Neural progenitor cell (in vitro differentiated cells): Measurements from ENCODE around the gene CRYGN. TPM values are rescaled to one million over a fixed set of nuclear protein-coding genes. Genes with fewer than 3 reads are reported as not detected.

Experiments used
- DNase-seq: peaks from one replicate; pipeline ENCODE4 v3.0.0-alpha.2; 2016; ENCODE audit warnings: low spot score
- H2AFZ ChIP-seq: fragments of 200-600 bp; sonication (generic); replicated peaks from 2 replicates; pipeline ENCODE4 v1.6.1; 2016; ENCODE audit warnings: antibody characterized with exemption
- H3F3A ChIP-seq: fragments of 200-600 bp; sonication (generic); 2 replicates; pipeline ENCODE4 v1.6.1; 2016; ENCODE audit warnings: antibody characterized with exemption, low read depth
- H3K27ac ChIP-seq: fragments of 200-600 bp; sonication (generic); 2 replicates; pipeline ENCODE4 v1.5.1; 2016; ENCODE audit warnings: mild to moderate bottlenecking
- H3K27me3 ChIP-seq: fragments of 200-600 bp; sonication (generic); 2 replicates; pipeline ENCODE4 v1.6.1; 2016; ENCODE audit warnings: mild to moderate bottlenecking, moderate library complexity
- H3K36me3 ChIP-seq: fragments of 200-600 bp; sonication (generic); 2 replicates; pipeline ENCODE4 v1.5.1; 2016
- H3K4me1 ChIP-seq: fragments of 200-600 bp; sonication (generic); 2 replicates; pipeline ENCODE4 v1.6.1; 2016; ENCODE audit warnings: mixed run types
- H3K4me2 ChIP-seq: fragments of 200-600 bp; sonication (generic); 2 replicates; pipeline ENCODE4 v1.6.1; 2016
- H3K4me3 ChIP-seq: fragments of 200-600 bp; sonication (generic); 2 replicates; pipeline ENCODE4 v1.5.1; 2016
- H3K79me2 ChIP-seq: fragments of 200-600 bp; sonication (generic); 2 replicates; pipeline ENCODE4 v1.6.1; 2016; ENCODE audit warnings: low read depth
- H3K9ac ChIP-seq: fragments of 200-600 bp; sonication (generic); 2 replicates; pipeline ENCODE4 v1.6.1; 2016
- H3K9me3 ChIP-seq: fragments of 200-600 bp; sonication (generic); 2 replicates; pipeline ENCODE4 v1.5.1; 2016; ENCODE audit warnings: low read depth
- H4K20me1 ChIP-seq: fragments of 200-600 bp; sonication (generic); 2 replicates; pipeline ENCODE4 v1.6.1; 2016; ENCODE audit warnings: low read depth
- H3K27ac Mint-ChIP-seq: 3 replicates; pipeline ENCODE4 v1.8.0; 2021; ENCODE audit warnings: mixed read lengths
- H3K27me3 Mint-ChIP-seq: 2 replicates; pipeline ENCODE4 v1.8.0; 2022; ENCODE audit warnings: low read depth, mild to moderate bottlenecking, inconsistent platforms, moderate library complexity, mixed read lengths; ENCODE audit not compliant: insufficient read depth
- H3K36me3 Mint-ChIP-seq: 3 replicates; pipeline ENCODE4 v1.8.0; 2021; ENCODE audit warnings: mixed read lengths
- H3K4me1 Mint-ChIP-seq: 3 replicates; pipeline ENCODE4 v1.8.0; 2021; ENCODE audit warnings: mixed read lengths
- H3K4me3 Mint-ChIP-seq: 3 replicates; pipeline ENCODE4 v1.8.0; 2021; ENCODE audit warnings: mild to moderate bottlenecking, moderate library complexity, mixed read lengths
- H3K9me3 Mint-ChIP-seq: 3 replicates; pipeline ENCODE4 v1.8.0; 2020; ENCODE audit warnings: mixed read lengths
- CTCF ChIP-seq: fragments of 200-600 bp; sonication (generic); IDR thresholded peaks from 2 replicates; pipeline ENCODE4 v1.5.1; 2017; ENCODE audit warnings: antibody characterized with exemption, mild to moderate bottlenecking
- EZH2 ChIP-seq: fragments of 200-600 bp; sonication (generic); IDR thresholded peaks from 2 replicates; pipeline ENCODE4 v1.6.1; 2017; ENCODE audit warnings: antibody characterized with exemption, mild to moderate bottlenecking, moderate library complexity
- EZH2phosphoT487 ChIP-seq: fragments of 200-600 bp; sonication (generic); IDR thresholded peaks from 2 replicates; pipeline ENCODE4 v1.6.1; 2017; ENCODE audit warnings: antibody characterized with exemption
- total RNA-seq: library from RNA; depleted of rRNA; stranded (reverse); fragments of >200 nt; gene quantifications from 2 replicates; pipeline ENCODE4 v1.2.3, GENCODE V29; 2015; ENCODE audit warnings: low replicate concordance

The CRYGN gene
- total RNA-seq, 1 donor from 2014 or later, result not detected

GRCh38 chr7:151409667-151410404 lies 30.1 kb downstream of the CRYGN start, which contains the start of gene WDR86:
Gene WDR86 (minus strand): TSS chr7:151410038. CDS start chr7:151409589, 449 bp downstream.
- Histone ChIP-seq H3K36me3 (no peaks in the 10 kb centered on the region), H3K27me3 (peaks cover 73% of the 10 kb centered on the region), H3K9ac (no peak within 1 kb of the TSS), H2AFZ (peak within 1 kb of the TSS; percentile 79), H3K4me2 (peak within 1 kb of the TSS; percentile 88), H4K20me1 (peaks cover 14% of the 10 kb centered on the region), H3K4me3 (peak within 1 kb of the TSS; percentile 71), H3K4me1 (peaks cover 16% of the 10 kb centered on the region), H3K79me2 (no peaks in the 10 kb centered on the region), H3K27ac (no peak within 1 kb of the TSS), H3K9me3 (no peaks in the 10 kb centered on the region), H3F3A (peaks cover 16% of the 10 kb centered on the region)
- no peaks in the 10 kb centered on the region for H3K9me3 Mint-ChIP-seq
- peak within 1 kb of the TSS; percentile 89 for H3K27ac Mint-ChIP-seq
- peaks cover 21% of the 10 kb centered on the region for H3K27me3 Mint-ChIP-seq
- H3K4me1 Mint-ChIP-seq, result peaks cover 13% of the 10 kb centered on the region
- peaks cover 7% of the 10 kb centered on the region for H3K36me3 Mint-ChIP-seq
- DNase-seq, result peak; percentile 76
- TF ChIP-seq EZH2 (peak; percentile 75), CTCF (peak; percentile 7), EZH2phosphoT487 (peak; percentile 28)
- peak within 1 kb of the TSS; percentile 93 for H3K4me3 Mint-ChIP-seq

- Histone ChIP-seq H4K20me1 (peaks cover 15% of the 10 kb centered on the region), H3K27me3 (peaks cover 65% of the 10 kb centered on the region), H3K4me2 (peak overlapping the region; percentile 88), H3K27ac (no peak overlapping the region), H3F3A (peaks cover 16% of the 10 kb centered on the region), H3K4me1 (peaks cover 16% of the 10 kb centered on the region), H3K4me3 (peak overlapping the region; percentile 71), H2AFZ (peak overlapping the region; percentile 79), H3K9ac (no peak overlapping the region), H3K36me3 (no peaks in the 10 kb centered on the region), H3K9me3 (no peaks in the 10 kb centered on the region), H3K79me2 (no peaks in the 10 kb centered on the region)
- Mint-ChIP-seq H3K4me3 (peak overlapping the region; percentile 93), H3K9me3 (no peaks in the 10 kb centered on the region), H3K27ac (peak overlapping the region; percentile 89), H3K36me3 (peaks cover 7% of the 10 kb centered on the region), H3K27me3 (peaks cover 21% of the 10 kb centered on the region), H3K4me1 (peaks cover 13% of the 10 kb centered on the region)
- peak; percentile 68 for DNase-seq
- peak; percentile 46 for TF ChIP-seq EZH2phosphoT487
- TF ChIP-seq EZH2, result no peak
Observed at GRCh38 chr7:151408839-151409666, 30.9 kb downstream of the CRYGN start.

- H3K4me3 Mint-ChIP-seq, result peak overlapping the region; percentile 93
- no peak overlapping the region for H3K9ac ChIP-seq
- H3K79me2 ChIP-seq, result no peaks in the 10 kb centered on the region
- H3K27me3 Mint-ChIP-seq, result peaks cover 21% of the 10 kb centered on the region
- no peaks in the 10 kb centered on the region for H3K9me3 ChIP-seq
- H3K27ac ChIP-seq, result no peak overlapping the region
- no peaks in the 10 kb centered on the region for H3K9me3 Mint-ChIP-seq
- DNase-seq, result no peak
- TF ChIP-seq EZH2 (no peak), EZH2phosphoT487 (no peak), CTCF (no peak)
- H3K36me3 ChIP-seq, result no peaks in the 10 kb centered on the region
- H3K27ac Mint-ChIP-seq, result no peak overlapping the region
- peaks cover 60% of the 10 kb centered on the region for H3K27me3 ChIP-seq
- peak overlapping the region; percentile 71 for H3K4me3 ChIP-seq
- H3K4me2 ChIP-seq, result peak overlapping the region; percentile 88
- H2AFZ ChIP-seq, result no peak overlapping the region
- H3K36me3 Mint-ChIP-seq, result peaks cover 7% of the 10 kb centered on the region
- H3K4me1 ChIP-seq, result peaks cover 16% of the 10 kb centered on the region
- H4K20me1 ChIP-seq, result peaks cover 15% of the 10 kb centered on the region
- H3K4me1 Mint-ChIP-seq, result peaks cover 16% of the 10 kb centered on the region
- peaks cover 16% of the 10 kb centered on the region for H3F3A ChIP-seq
Observed at GRCh38 chr7:151408498-151408838, 31.5 kb downstream of the CRYGN start.
